COLO668 (cell line): ENCODE results near the gene ERMN.

ENCODE experiments used
- DNase-seq: peaks from one replicate; lab custom pipeline; 2025; ENCODE audit not compliant: unreplicated experiment; lab: John Stamatoyannopoulos, UW

ERMN gene

GRCh38 chr2:157333304-157334047 is 7.9 kb upstream of the ERMN start:
- DNase-seq = no peak

GRCh38 chr2:157329524-157329923 is 3.9 kb upstream of the ERMN start:
- DNase-seq = peak; percentile 77

- peak; percentile 67 for DNase-seq
These were observed 2.2 kb upstream of the ERMN start for GRCh38 chr2:157327621-157328500.

GRCh38 chr2:157327200-157327599 is 1.6 kb upstream of the ERMN start:
- DNase-seq = no peak

- DNase-seq = no peak
These were observed 1.1 kb upstream of the ERMN start for GRCh38 chr2:157326698-157327097.

- no peak for DNase-seq
These were observed 1.2 kb downstream of the ERMN start for GRCh38 chr2:157324331-157324843.

GRCh38 chr2:157322432-157322831 is 3.2 kb downstream of the ERMN start:
- DNase-seq = no peak

GRCh38 chr2:157321466-157321865 is 4.2 kb downstream of the ERMN start:
- no peak for DNase-seq

- DNase-seq = no peak
These were observed 5.2 kb downstream of the ERMN start for GRCh38 chr2:157320409-157320808.

- no peak for DNase-seq
These were observed 5.8 kb downstream of the ERMN start for GRCh38 chr2:157319795-157320194.

- no peak for DNase-seq
These were observed 6.7 kb downstream of the ERMN start for GRCh38 chr2:157318884-157319283.

GRCh38 chr2:157315901-157316300 is 9.7 kb downstream of the ERMN start:
- no peak for DNase-seq

- DNase-seq = no peak
These were observed 12.6 kb downstream of the ERMN start for GRCh38 chr2:157312866-157313486.

- no peak for DNase-seq
These were observed 13.9 kb downstream of the ERMN start for GRCh38 chr2:157311706-157312105.

GRCh38 chr2:157309878-157310277 is 15.7 kb downstream of the ERMN start:
- no peak for DNase-seq

- DNase-seq = no peak
These were observed 18.6 kb downstream of the ERMN start for GRCh38 chr2:157307021-157307420.

- DNase-seq = no peak
These were observed 19.9 kb downstream of the ERMN start for GRCh38 chr2:157305723-157306110.

GRCh38 chr2:157304811-157305722 is 20.6 kb downstream of the ERMN start:
- no peak for DNase-seq

GRCh38 chr2:157303612-157304011 is 22.0 kb downstream of the ERMN start:
- no peak for DNase-seq

GRCh38 chr2:157302492-157303099 is 23.0 kb downstream of the ERMN start:
- peak; percentile 13 for DNase-seq
